Large intestine (tissue), 3 donors: ENCODE results near the gene DNAH8. TPM values are rescaled to one million over a fixed set of nuclear protein-coding genes. Genes with fewer than 3 reads are reported as not detected.
A peak's percentile ranks its signal among the peaks of the same experiment; 100 is the strongest.
"Not testable (repeated sequence)": the region's sequence is repeated elsewhere in the genome, so short reads cannot be mapped to it uniquely, and the experiment has no call there.

Experiments
- DNase-seq, 2 donors: peaks; one replicate each; pipeline versions ENCODE4 v3.0.0 to v3.0.0-alpha.2; 2013
- H3K27ac ChIP-seq: one replicate; pipeline ENCODE4 v1.5.1; 2013; ENCODE audit warnings: low read length
- H3K27me3 ChIP-seq: 2 replicates; pipeline ENCODE4 v1.6.1; 2013; ENCODE audit warnings: low read length; ENCODE audit not compliant: control insufficient read depth, insufficient read depth
- H3K36me3 ChIP-seq: 2 replicates; pipeline ENCODE4 v1.6.1; 2013; ENCODE audit warnings: low read length; ENCODE audit not compliant: control insufficient read depth, insufficient read depth
- H3K4me1 ChIP-seq: one replicate; pipeline ENCODE4 v1.6.1; 2013; ENCODE audit warnings: low read length; ENCODE audit not compliant: control insufficient read depth, insufficient read depth
- H3K4me3 ChIP-seq: one replicate; pipeline ENCODE4 v1.5.1; 2013; ENCODE audit warnings: low read length
- H3K9me3 ChIP-seq: one replicate; pipeline ENCODE4 v1.6.1; 2013; ENCODE audit warnings: mild to moderate bottlenecking, low read depth, low read length, moderate library complexity; ENCODE audit not compliant: control insufficient read depth
- WGBS: methylation state at CpG from one replicate; pipeline ENCODE4 v1.1.5; 2013; ENCODE audit warnings: low lambda C conversion rate; ENCODE audit not compliant: insufficient coverage; 5-methylcytosine and 5-hydroxymethylcytosine counted together
- polyA plus RNA-seq: library from polyadenylated mRNA; unstranded; fragments of 120-200 nt; gene quantifications from one replicate; pipeline ENCODE4 v1.2.1, GENCODE V29; 2013

Gene DNAH8
- polyA plus RNA-seq, 1 donor, result 0.01 TPM

- H3K27me3 ChIP-seq, result no peaks in the 10 kb centered on the region
These were observed 182.4 kb downstream of the DNAH8 start for GRCh38 chr6:38897507-38897906.

GRCh38 chr6:38901802-38902522 is 186.9 kb downstream of the DNAH8 start:
- Histone ChIP-seq H3K36me3 (no peaks in the 10 kb centered on the region), H3K27ac (no peak overlapping the region), H3K9me3 (no peaks in the 10 kb centered on the region), H3K4me1 (no peaks in the 10 kb centered on the region), H3K27me3 (no peaks in the 10 kb centered on the region), H3K4me3 (no peak overlapping the region)
- 60% methylated on average over 1 of the region's 3 CpGs for WGBS
- no peak for DNase-seq

More at GRCh38 chr6:38897507-38897906, 182.4 kb downstream of the DNAH8 start:
- H3K27ac ChIP-seq, result no peak overlapping the region
- H3K9me3 ChIP-seq, result no peaks in the 10 kb centered on the region
- H3K4me3 ChIP-seq, result no peak overlapping the region
- no peaks in the 10 kb centered on the region for H3K4me1 ChIP-seq
- no peak for DNase-seq
- no peaks in the 10 kb centered on the region for H3K36me3 ChIP-seq
- 100% methylated on average over 2 of the region's 6 CpGs for WGBS

DNA sequence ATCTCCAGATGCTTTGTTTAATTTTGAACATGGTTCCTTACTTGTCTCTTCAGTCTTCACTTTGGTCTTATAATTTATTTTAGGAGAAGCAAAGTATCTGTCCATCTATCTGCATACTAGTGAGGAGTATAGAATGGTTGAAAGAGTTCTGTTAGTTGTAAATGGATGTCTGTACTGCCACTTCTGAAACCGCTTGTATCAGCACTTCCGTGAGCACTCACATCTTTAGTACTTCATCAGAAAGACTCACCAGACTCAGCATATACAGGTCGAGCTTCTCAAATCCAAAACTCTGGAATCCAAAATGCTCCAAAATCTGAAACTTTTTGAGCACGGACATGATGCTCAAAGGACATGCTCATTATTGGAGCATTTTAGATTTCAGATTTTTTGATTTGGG is 191.5 kb downstream of the DNAH8 start:
- no CpG with 5 or more reads among the region's 4 CpGs for WGBS
- DNase-seq, result no peak
- H3K36me3 ChIP-seq, result no peaks in the 10 kb centered on the region

GRCh38 chr6:38907264-38907663 is 192.2 kb downstream of the DNAH8 start:
- Histone ChIP-seq H3K4me3 (no peak overlapping the region), H3K9me3 (no peaks in the 10 kb centered on the region), H3K4me1 (peaks cover 9% of the 10 kb centered on the region), H3K27me3 (no peaks in the 10 kb centered on the region), H3K36me3 (no peaks in the 10 kb centered on the region), H3K27ac (no peak overlapping the region)
- DNase-seq, result no peak

More for the DNA sequence above, 191.5 kb downstream of the DNAH8 start:
- peaks cover 9% of the 10 kb centered on the region for H3K4me1 ChIP-seq
- no peak overlapping the region for H3K27ac ChIP-seq
- H3K27me3 ChIP-seq, result no peaks in the 10 kb centered on the region
- no peaks in the 10 kb centered on the region for H3K9me3 ChIP-seq
- no peak overlapping the region for H3K4me3 ChIP-seq

DNA sequence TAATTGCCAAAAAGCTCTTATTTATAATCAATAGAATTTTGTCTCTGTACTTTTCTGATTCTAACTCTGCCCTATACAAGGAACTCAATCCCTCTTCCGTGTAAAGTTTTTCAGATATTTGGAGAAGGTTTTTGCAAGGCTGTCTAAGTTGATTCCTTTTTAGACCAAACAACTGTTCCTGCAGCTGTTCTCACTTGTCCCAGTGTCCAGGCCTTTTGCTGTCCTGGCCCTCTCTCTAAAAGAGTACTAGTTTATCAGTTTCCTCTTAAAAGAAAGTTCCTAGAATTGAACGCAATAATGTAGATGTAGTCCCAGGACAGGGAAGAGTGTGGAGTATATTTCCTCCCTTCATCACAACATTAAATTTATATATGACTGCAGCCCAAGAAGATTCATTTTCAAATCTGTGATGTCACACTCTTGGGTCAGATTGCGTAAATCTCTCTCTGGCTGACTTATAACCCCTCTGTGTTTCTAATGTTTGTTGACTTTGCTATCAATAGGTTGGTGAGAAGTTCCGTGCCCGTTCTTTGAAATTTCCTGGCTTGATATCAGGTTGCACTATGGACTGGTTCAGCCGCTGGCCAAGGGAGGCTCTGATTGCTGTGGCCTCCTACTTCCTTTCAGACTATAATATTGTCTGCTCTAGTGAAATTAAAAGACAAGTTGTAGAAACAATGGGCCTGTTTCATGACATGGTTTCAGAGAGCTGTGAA is 194.1 kb downstream of the DNAH8 start:
- no peaks in the 10 kb centered on the region for H3K27me3 ChIP-seq
- no peaks in the 10 kb centered on the region for H3K9me3 ChIP-seq
- peaks cover 9% of the 10 kb centered on the region for H3K4me1 ChIP-seq
- H3K27ac ChIP-seq, result peak overlapping the region; percentile 14
- H3K36me3 ChIP-seq, result no peaks in the 10 kb centered on the region
- 50% methylated on average over 2 of the region's 6 CpGs for WGBS
- peak; percentile 69 to 92 for DNase-seq
- H3K4me3 ChIP-seq, result no peak overlapping the region

DNA sequence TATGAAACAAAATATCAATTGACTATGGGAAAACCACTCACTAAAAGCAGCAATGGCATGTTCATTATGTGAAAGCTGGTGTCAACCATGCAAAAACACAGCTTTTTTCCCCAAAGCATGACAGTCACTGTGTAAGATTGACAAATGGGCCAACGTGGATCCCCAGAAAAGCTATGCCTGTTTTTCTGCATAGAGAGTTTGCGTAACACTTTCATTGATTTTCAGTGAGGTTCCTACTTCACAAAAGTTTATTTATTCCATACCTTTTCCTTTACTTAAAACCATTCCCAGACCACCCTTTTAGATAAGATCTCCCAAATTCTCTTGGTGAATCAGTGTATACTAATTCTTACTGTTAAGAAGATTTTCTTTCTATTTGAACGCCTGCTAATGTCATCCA is 195.1 kb downstream of the DNAH8 start:
- no peak for DNase-seq
- Histone ChIP-seq H3K27me3 (no peaks in the 10 kb centered on the region), H3K9me3 (no peaks in the 10 kb centered on the region), H3K4me1 (peaks cover 9% of the 10 kb centered on the region), H3K27ac (no peak overlapping the region), H3K36me3 (no peaks in the 10 kb centered on the region), H3K4me3 (no peak overlapping the region)
- WGBS, result 81% methylated on average over 3 of the region's 3 CpGs

DNA sequence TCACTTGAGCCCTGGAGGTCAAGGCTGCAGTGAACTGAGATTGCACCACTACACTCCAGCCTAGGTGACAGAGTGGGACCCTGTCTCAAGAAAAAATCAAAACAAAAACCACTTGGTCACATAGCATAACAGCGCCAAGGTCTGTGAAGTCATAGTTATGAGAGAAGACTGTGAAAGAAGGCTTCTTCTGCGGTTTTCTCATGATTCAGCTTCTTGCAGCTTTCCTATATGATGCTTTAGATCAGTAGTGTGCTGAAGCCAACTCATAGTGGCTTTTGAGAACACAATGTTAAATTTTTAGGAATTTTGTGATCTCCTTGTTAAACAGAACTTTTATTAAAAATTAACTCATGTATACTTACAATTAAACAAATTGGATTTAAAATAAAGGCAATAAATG is 197.3 kb downstream of the DNAH8 start:
- DNase-seq, result no peak
- WGBS, result no CpG with 5 or more reads among the region's 2 CpGs

GRCh38 chr6:38915205-38915925 is 200.3 kb downstream of the DNAH8 start:
- peaks cover under 1% of the 10 kb centered on the region for H3K4me1 ChIP-seq
- H3K27ac ChIP-seq, result no peak overlapping the region
- DNase-seq, result no peak
- no CpG with 5 or more reads among the region's 2 CpGs for WGBS
- H3K36me3 ChIP-seq, result no peaks in the 10 kb centered on the region
- no peak overlapping the region for H3K4me3 ChIP-seq
- no peaks in the 10 kb centered on the region for H3K9me3 ChIP-seq
- no peaks in the 10 kb centered on the region for H3K27me3 ChIP-seq

More for the DNA sequence above, 197.3 kb downstream of the DNAH8 start:
- no peaks in the 10 kb centered on the region for H3K36me3 ChIP-seq
- H3K27ac ChIP-seq, result no peak overlapping the region
- no peak overlapping the region for H3K4me3 ChIP-seq
- peaks cover 9% of the 10 kb centered on the region for H3K4me1 ChIP-seq
- no peaks in the 10 kb centered on the region for H3K27me3 ChIP-seq
- no peaks in the 10 kb centered on the region for H3K9me3 ChIP-seq

DNA sequence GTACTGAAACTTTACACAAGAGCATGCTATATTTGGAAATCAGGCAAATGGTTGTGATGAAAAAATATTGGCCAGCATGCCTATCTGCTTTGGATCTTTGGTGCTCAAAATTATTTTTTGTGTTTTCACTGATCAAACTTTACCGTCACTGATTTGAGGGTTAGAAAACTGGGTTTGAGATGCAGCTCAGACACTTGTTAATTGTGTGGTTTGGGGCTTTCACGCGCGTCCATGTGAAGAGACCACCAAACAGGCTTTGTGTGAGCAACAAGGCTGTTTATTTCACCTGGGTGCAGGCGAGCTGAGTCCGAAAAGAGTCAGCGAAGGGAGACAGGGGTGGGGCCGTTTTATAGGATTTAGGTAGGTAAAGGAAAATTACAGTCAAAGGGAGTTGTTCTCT is 206.4 kb downstream of the DNAH8 start:
- not testable (repeated sequence) for DNase-seq, H3K36me3 ChIP-seq, H3K4me1 ChIP-seq, H3K9me3 ChIP-seq, H3K27ac ChIP-seq, H3K4me3 ChIP-seq, H3K27me3 ChIP-seq
- WGBS, result 80% methylated on average over 2 of the region's 8 CpGs

DNA sequence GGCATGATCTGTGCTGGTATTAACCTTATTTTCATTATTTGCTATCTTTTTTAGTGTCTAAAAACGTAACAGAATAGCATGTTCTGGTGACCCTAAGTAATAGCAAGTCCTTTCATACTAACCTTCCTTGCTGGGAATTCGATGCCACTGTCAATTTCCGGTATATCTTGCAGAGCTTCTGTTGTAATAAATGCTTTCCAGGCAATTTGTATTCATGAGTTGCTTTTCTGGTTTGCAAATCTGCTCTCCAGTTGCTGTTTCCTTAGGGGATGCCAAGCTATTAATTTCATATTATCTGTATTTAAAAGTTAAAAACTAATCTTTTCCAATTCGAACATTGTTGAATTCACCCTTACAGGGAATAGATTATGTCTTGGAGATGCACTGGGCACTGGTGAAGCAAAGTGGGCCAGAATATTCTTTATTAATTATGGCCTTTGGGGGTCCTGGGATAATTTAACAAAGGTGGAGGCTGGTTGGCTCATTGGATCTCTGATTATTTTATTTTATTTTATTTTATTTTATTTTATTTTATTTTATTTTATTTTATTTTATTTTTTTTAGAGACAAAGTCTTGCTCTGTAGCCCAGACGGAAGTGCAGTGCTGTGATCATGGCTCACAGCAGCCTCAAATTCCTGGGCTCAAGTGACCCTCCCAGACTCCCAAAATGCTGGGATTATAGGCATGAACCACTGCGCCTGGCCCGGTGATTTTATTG is 209.8 kb downstream of the DNAH8 start:
- 100% methylated on average over 1 of the region's 7 CpGs for WGBS
- no peak overlapping the region for H3K4me3 ChIP-seq

More for the DNA sequence above, 209.8 kb downstream of the DNAH8 start:
- no peaks in the 10 kb centered on the region for H3K4me1 ChIP-seq
- no peaks in the 10 kb centered on the region for H3K9me3 ChIP-seq
- no peak for DNase-seq
- no peak overlapping the region for H3K27ac ChIP-seq
- H3K36me3 ChIP-seq, result no peaks in the 10 kb centered on the region
- H3K27me3 ChIP-seq, result no peaks in the 10 kb centered on the region
